Stimulated activated memory B cell treated with anti-CD40 and anti-IgM and Interleukin-4, amounts not matched to agents 10 μg/mL and 1 μg/mL and 100 μg/mL, for 72 hours (primary cell): ENCODE data around the gene GALR3.

Experiments
- ATAC-seq: fragments of 150-1000 bp; cut with Tn5 transposase; 2 replicates; pipeline ENCODE4 v1.10.0; 2021
- H3K27ac Mint-ChIP-seq: one replicate; pipeline ENCODE4 v1.8.0; 2022; ENCODE audit warnings: mild to moderate bottlenecking, mixed read lengths
- H3K27me3 Mint-ChIP-seq: one replicate; pipeline ENCODE4 v1.8.0; 2022; ENCODE audit warnings: mixed read lengths
- H3K36me3 Mint-ChIP-seq: one replicate; pipeline ENCODE4 v1.8.0; 2022; ENCODE audit warnings: mixed read lengths
- H3K4me1 Mint-ChIP-seq: one replicate; pipeline ENCODE4 v1.8.0; 2022; ENCODE audit warnings: mixed read lengths
- H3K4me3 Mint-ChIP-seq: one replicate; pipeline ENCODE4 v1.8.0; 2022; ENCODE audit warnings: mild to moderate bottlenecking, moderate library complexity, mixed read lengths
- H3K9me3 Mint-ChIP-seq: one replicate; pipeline ENCODE4 v1.8.0; 2022; ENCODE audit warnings: mixed read lengths

The GALR3 gene

GRCh38 chr22:37865510-37865909, 42.3 kb downstream of the GALR3 start:
- no peaks in the 10 kb centered on the region for H3K9me3 Mint-ChIP-seq
- ATAC-seq = no peak
- H3K36me3 Mint-ChIP-seq = peaks cover 51% of the 10 kb centered on the region
- H3K27ac Mint-ChIP-seq = no peak overlapping the region
- H3K4me3 Mint-ChIP-seq = no peak overlapping the region
- no peaks in the 10 kb centered on the region for H3K4me1 Mint-ChIP-seq
- no peaks in the 10 kb centered on the region for H3K27me3 Mint-ChIP-seq

GRCh38 chr22:37870273-37870672, 47.1 kb downstream of the GALR3 start:
- no peak overlapping the region for H3K27ac Mint-ChIP-seq
- H3K27me3 Mint-ChIP-seq = no peaks in the 10 kb centered on the region
- H3K36me3 Mint-ChIP-seq = peaks cover 38% of the 10 kb centered on the region
- no peaks in the 10 kb centered on the region for H3K4me1 Mint-ChIP-seq
- H3K9me3 Mint-ChIP-seq = no peaks in the 10 kb centered on the region
- no peak for ATAC-seq
- no peak overlapping the region for H3K4me3 Mint-ChIP-seq
